Small intestine (tissue), 7 donors: ENCODE results near the gene CIRBP. TPM values are rescaled to one million over a fixed set of nuclear protein-coding genes. Genes with fewer than 3 reads are reported as not detected.
A peak's percentile ranks its signal among the peaks of the same experiment; 100 is the strongest.

Experiments used
- DNase-seq, 2 donors: peaks; one replicate each; pipeline versions ENCODE4 v3.0.0 to v3.0.0-alpha.2; 2013
- FAIRE-seq: peaks from 2 replicates; lab custom pipeline; 2012; peaks lifted over from hg19 to GRCh38; lab: Jason Lieb, UNC
- H3K27ac ChIP-seq, 3 donors: one replicate each; pipeline ENCODE4 v1.5.1; 2013; ENCODE audit warnings: low read length in 2 of 3, mild to moderate bottlenecking in 2 of 3, control low read depth in 1 of 3, inconsistent platforms in 1 of 3, low read depth in 1 of 3, moderate library complexity in 1 of 3
- H3K27me3 ChIP-seq, 3 donors: one replicate each; pipeline ENCODE4 v1.6.1; 2013; ENCODE audit warnings: low read length in 3 of 3, inconsistent platforms in 1 of 3; ENCODE audit not compliant: control insufficient read depth in 3 of 3, insufficient read depth in 3 of 3
- H3K36me3 ChIP-seq, 3 donors: one replicate each; pipeline ENCODE4 v1.6.1; 2013; ENCODE audit warnings: low read length in 3 of 3, inconsistent platforms in 1 of 3, low read depth in 1 of 3, mild to moderate bottlenecking in 1 of 3, moderate library complexity in 1 of 3; ENCODE audit not compliant: control insufficient read depth in 3 of 3, insufficient read depth in 2 of 3
- H3K4me1 ChIP-seq, 3 donors: one replicate each; pipeline ENCODE4 v1.6.1; 2013; ENCODE audit warnings: low read length in 2 of 3, inconsistent platforms in 1 of 3, low read depth in 1 of 3, mild to moderate bottlenecking in 1 of 3, moderate library complexity in 1 of 3; ENCODE audit not compliant: control insufficient read depth in 3 of 3, insufficient read depth in 2 of 3
- H3K4me3 ChIP-seq, 3 donors: one replicate each; pipeline ENCODE4 v1.5.1; 2013; ENCODE audit warnings: low read length in 3 of 3, control low read depth in 1 of 3, inconsistent platforms in 1 of 3, low read depth in 1 of 3, mild to moderate bottlenecking in 1 of 3, moderate library complexity in 1 of 3
- H3K9me3 ChIP-seq, 2 donors: one replicate each; pipeline ENCODE4 v1.6.1; 2013; ENCODE audit warnings: low read depth in 1 of 2, low read length in 1 of 2; ENCODE audit not compliant: control insufficient read depth in 2 of 2, insufficient read depth in 1 of 2
- WGBS, 3 donors: extraction: QIAGEN DNeasy Blood & Tissue Kit; methylation state at CpG; one replicate each; pipeline ENCODE4 v1.1.7; 2013; 5-methylcytosine and 5-hydroxymethylcytosine counted together
- polyA plus RNA-seq, 4 donors: library from polyadenylated mRNA; stranded (reverse) in 3 of 4; unstranded in 1 of 4; fragments of 200-250 nt in 3 of 4; fragments of 120-200 nt in 1 of 4; gene quantifications; one replicate each; pipeline versions ENCODE4 v1.2.1 to v1.2.3, GENCODE V29; 2013
- donor health status: healthy with polysubstance abuse.
- donor health status: control.
- donor health status: control.
- donor health status: Bipolar disorder and iron deficiency.
- donor health status: healthy.

The CIRBP gene
- polyA plus RNA-seq, 4 donors: 250 to 543 (median 373) TPM

DNA sequence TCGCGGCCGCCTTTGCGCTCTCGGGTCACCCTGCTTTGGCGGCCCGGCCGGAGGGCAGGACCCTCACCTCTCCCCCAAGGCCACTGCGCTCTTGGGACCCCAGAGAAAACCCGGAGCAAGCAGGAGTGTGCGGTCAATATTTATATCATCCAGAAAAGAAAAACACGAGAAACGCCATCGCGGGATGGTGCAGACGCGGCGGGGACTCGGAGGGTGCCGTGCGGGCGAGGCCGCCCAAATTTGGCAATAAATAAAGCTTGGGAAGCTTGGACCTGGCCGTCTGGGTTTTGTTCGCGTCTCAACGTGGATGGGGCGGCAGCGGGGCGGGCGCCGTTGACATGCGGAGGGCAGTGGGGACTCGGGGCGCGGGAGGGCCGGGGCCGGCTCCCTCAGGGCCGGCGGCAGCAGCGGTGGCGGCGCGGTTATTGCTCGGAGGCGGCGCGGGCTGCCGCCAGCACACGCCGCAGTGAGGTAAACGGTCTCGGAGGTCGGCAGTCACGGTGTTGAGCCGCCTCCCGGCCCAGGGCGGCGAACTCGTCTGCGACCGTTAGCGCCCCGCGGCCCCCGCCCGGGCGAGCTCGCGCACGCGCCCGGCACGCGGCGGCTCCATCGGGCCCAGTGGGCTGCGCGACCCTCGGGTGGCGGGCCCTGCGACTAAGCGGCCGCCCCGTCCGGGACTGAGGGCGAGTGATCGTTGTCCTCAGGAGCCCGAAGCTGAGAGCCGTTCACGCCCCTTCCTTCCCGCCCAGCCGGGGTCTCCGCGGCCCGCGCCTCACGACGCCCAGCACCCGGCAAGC, 40.8 kb upstream of the CIRBP start:
- Histone ChIP-seq H3K9me3 (no peaks in the 10 kb centered on the region), H3K36me3 (peaks cover 7 to 52% (median 18%) of the 10 kb centered on the region in 3 donors), H3K27me3 (no peaks in the 10 kb centered on the region), H3K27ac (no peak overlapping the region), H3K4me3 (no peak overlapping the region), H3K4me1 (peaks cover 0 to 26% (median 0%) of the 10 kb centered on the region in 3 donors)
- WGBS, 3 donors: 97% methylated on average over 84 to 100 of the region's 100 CpGs
- FAIRE-seq: no peak
- no peak for DNase-seq

DNA sequence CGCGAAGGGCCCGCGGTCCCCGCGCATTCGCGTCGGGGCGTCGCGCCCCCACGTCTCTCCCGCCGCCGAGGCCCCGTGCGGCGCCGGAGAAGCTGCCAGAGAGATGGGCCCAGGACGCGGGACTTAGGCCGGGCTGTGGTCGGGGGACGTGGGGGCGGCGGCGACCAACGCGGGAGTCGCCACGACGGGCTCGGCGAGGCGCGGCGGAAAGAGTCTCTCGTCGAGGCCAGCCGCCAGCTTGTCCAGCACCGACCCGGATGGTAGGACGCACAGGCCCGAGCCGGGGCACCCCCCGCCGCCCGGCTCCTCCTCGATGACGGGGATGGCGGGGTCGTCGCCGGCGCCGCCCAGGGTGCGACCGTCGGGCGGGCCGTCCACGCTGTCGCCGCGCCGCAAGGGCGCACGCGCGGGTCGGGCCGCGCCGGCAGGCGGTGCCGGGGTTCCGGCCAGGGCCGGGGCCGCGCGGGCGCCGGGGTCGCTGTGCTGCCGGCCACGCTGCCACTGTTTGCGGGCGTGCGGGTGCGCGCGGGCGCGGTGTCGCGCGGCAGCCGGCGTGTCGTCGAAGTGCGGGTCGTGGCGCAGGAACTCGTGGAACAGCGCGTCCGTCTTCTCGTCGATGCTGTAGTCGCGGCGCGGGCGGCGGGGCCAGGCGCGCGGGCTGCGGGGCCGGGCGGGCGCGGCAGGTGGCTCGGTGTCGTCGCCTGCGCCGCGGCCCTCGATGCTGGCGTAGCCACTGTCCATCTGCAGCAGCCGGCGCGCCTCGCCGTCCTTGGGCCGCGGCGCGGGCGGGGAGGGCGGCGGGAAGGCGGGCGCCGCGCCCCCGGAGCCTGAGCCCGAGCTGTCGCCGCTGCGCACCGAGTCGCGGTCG, 39.8 kb upstream of the CIRBP start:
- WGBS, 3 donors: 93 to 96% (median 95%) methylated on average over 139 to 158 of the region's 158 CpGs
- FAIRE-seq: no peak

DNA sequence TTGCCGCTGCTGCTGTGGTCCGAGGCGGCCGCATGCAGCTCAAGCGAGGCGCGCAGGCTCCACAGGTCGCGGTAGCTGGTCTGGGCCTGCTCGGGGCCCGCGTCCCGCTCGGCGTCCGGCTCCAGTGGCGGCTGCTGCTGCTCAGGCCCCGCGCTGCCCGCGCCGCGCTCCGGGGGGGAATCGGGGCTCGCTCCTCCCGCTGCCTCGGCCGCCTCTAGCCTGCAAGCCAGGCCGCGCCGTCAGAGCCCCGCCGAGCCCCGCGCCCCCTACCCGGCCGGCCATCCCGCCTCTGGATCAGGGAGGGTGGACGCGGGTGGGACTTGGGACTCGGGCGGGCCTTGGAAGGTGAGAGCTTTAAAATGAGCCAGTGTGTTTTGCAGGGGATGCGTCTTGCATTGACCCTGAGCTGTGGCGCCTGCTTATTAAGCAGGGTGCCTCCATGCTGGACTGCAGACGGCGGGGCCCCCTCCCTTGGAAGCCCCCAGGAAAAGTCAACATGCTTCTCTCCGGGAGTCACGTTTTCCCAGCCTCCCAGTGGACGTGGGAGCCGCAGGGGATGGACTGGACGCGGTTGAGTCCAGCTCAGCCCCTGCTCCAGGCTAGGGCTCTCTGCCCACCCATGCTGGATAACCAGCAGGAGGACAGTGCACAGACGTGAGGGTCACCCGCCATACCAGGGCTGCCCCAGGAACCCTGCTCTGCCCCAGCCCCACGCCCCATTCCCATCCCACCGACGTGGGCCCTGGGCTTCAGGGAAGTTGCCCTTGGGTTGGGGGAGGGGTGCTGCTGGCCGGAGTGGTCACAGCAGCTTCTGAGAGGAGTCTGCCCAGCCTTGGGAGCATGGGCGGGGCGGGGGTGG, 39.0 kb upstream of the CIRBP start:
- H3K27ac ChIP-seq: no peak overlapping the region
- H3K27me3 ChIP-seq: no peaks in the 10 kb centered on the region
- H3K36me3 ChIP-seq: peaks cover 7 to 45% (median 13%) of the 10 kb centered on the region in 3 donors
- DNase-seq (no peak), FAIRE-seq (no peak)
- WGBS, 3 donors: 58 to 78% (median 60%) methylated on average over 39 to 61 of the region's 61 CpGs
- H3K4me1 ChIP-seq: peaks cover 0 to 26% (median 0%) of the 10 kb centered on the region in 3 donors
- H3K9me3 ChIP-seq: no peaks in the 10 kb centered on the region
- no peak overlapping the region for H3K4me3 ChIP-seq

More for the DNA sequence above, 39.8 kb upstream of the CIRBP start:
- Histone ChIP-seq H3K36me3 (peaks cover 7 to 51% (median 13%) of the 10 kb centered on the region in 3 donors), H3K27me3 (no peaks in the 10 kb centered on the region), H3K9me3 (no peaks in the 10 kb centered on the region), H3K27ac (no peak overlapping the region), H3K4me1 (peaks cover 0 to 26% (median 0%) of the 10 kb centered on the region in 3 donors), H3K4me3 (no peak overlapping the region)
- DNase-seq: no peak

GRCh38 chr19:1230783-1231489, 38.2 kb upstream of the CIRBP start:
- FAIRE-seq (no peak), DNase-seq (no peak)
- H3K9me3 ChIP-seq: no peaks in the 10 kb centered on the region
- no peak overlapping the region for H3K4me3 ChIP-seq
- WGBS, 3 donors: 31 to 76% (median 59%) methylated on average over 17 to 38 of the region's 38 CpGs
- peaks cover 0 to 26% (median 0%) of the 10 kb centered on the region in 3 donors for H3K4me1 ChIP-seq
- no peak overlapping the region for H3K27ac ChIP-seq
- peaks cover 7 to 40% (median 11%) of the 10 kb centered on the region in 3 donors for H3K36me3 ChIP-seq
- peaks cover 0 to 5% (median under 1%) of the 10 kb centered on the region in 3 donors for H3K27me3 ChIP-seq

GRCh38 chr19:1231729-1232637, 37.1 kb upstream of the CIRBP start:
- FAIRE-seq: no peak
- no peak for DNase-seq
- peak overlapping the region in 1 of 3 donors; percentile 13 for H3K27ac ChIP-seq
- H3K4me1 ChIP-seq: peaks cover 0 to 29% (median 0%) of the 10 kb centered on the region in 3 donors
- H3K9me3 ChIP-seq: no peaks in the 10 kb centered on the region
- WGBS, 3 donors: 45 to 67% (median 54%) methylated on average over 13 to 15 of the region's 15 CpGs
- H3K4me3 ChIP-seq: no peak overlapping the region
- peaks cover 7 to 30% (median 7%) of the 10 kb centered on the region in 3 donors for H3K36me3 ChIP-seq
- H3K27me3 ChIP-seq: peaks cover 2 to 12% (median 5%) of the 10 kb centered on the region in 3 donors

- H3K27me3 ChIP-seq: peaks cover 5 to 18% (median 6%) of the 10 kb centered on the region in 3 donors
- WGBS, 3 donors: 13 to 32% (median 13%) methylated on average over 14 to 15 of the region's 15 CpGs
- H3K27ac ChIP-seq: peak overlapping the region in 1 of 3 donors; percentile 13
- DNase-seq (peak in 1 of 2 donors; percentile 55), FAIRE-seq (no peak)
- H3K36me3 ChIP-seq: peaks cover 2 to 24% (median 4%) of the 10 kb centered on the region in 3 donors
- H3K4me3 ChIP-seq: no peak overlapping the region
- peaks cover 0 to 29% (median 0%) of the 10 kb centered on the region in 3 donors for H3K4me1 ChIP-seq
- H3K9me3 ChIP-seq: no peaks in the 10 kb centered on the region
Measured at GRCh38 chr19:1232652-1233072, 36.5 kb upstream of the CIRBP start.
